IMR-90 (cell line): ENCODE results near the gene NUBPL. TPM values are rescaled to one million over a fixed set of nuclear protein-coding genes. Genes with fewer than 3 reads are reported as not detected.

Experiments used
- ATAC-seq: fragments of 200-7000 bp; cut with Tn5 transposase; 2 replicates; pipeline ENCODE4 v1.9.1; 2020; ENCODE audit warnings: low read depth, mild to moderate bottlenecking, moderate library complexity
- BruUV-seq: library from RNA; stranded (reverse); fragments of 400-500 nt; replicated peaks from 2 replicates; lab custom pipeline; 2021; lab: Mats Ljungman, UMichigan
- CTCF ChIA-PET: fragments of 300-600 bp; formaldehyde crosslinking; extraction: SDS; loops from one replicate; lab custom pipeline; 2021; ENCODE audit warnings: antibody characterized with exemption; lab: Yijun Ruan, JAX
- POLR2A ChIA-PET: fragments of 300-600 bp; sonication (Branson Sonifier 250); formaldehyde crosslinking; loops from one replicate; lab custom pipeline; 2022; ENCODE audit warnings: antibody characterized with exemption; ENCODE audit not compliant: unreplicated experiment; lab: Charles Lee
- DNase-seq: peaks from one replicate; pipeline ENCODE4 v3.0.0; 2013
- H2AFZ ChIP-seq: replicated peaks from 2 replicates; pipeline ENCODE3; 2013; ENCODE audit warnings: low read length, mild to moderate bottlenecking; ENCODE audit not compliant: poor library complexity
- H2AK5ac ChIP-seq: 2 replicates; pipeline ENCODE4 v1.6.1; 2013; ENCODE audit warnings: low read depth, low read length, inconsistent platforms
- H2AK9ac ChIP-seq: replicated peaks from 2 replicates; pipeline ENCODE3; 2013; ENCODE audit warnings: mild to moderate bottlenecking, low read depth, low read length, moderate library complexity; ENCODE audit not compliant: poor library complexity
- H2BK120ac ChIP-seq: 2 replicates; pipeline ENCODE4 v1.6.1; 2013; ENCODE audit warnings: low read depth, low read length, inconsistent platforms
- H2BK15ac ChIP-seq: 3 replicates; pipeline ENCODE4 v1.6.1; 2013; ENCODE audit warnings: low read depth, low read length, inconsistent platforms
- H2BK20ac ChIP-seq: 2 replicates; pipeline ENCODE4 v1.6.1; 2013; ENCODE audit warnings: low read depth, mild to moderate bottlenecking, inconsistent platforms, low read length, moderate library complexity
- H2BK5ac ChIP-seq: 2 replicates; pipeline ENCODE4 v1.6.1; 2013; ENCODE audit warnings: mild to moderate bottlenecking, low read depth, low read length, inconsistent platforms; ENCODE audit not compliant: poor library complexity, severe bottlenecking
- H3K14ac ChIP-seq: replicated peaks from 2 replicates; pipeline ENCODE4 v1.6.1; 2013; ENCODE audit warnings: low read depth, low read length, inconsistent platforms
- H3K18ac ChIP-seq: 2 replicates; pipeline ENCODE4 v1.6.1; 2013; ENCODE audit warnings: low read depth, low read length, control low read depth
- H3K23ac ChIP-seq: 2 replicates; pipeline ENCODE4 v1.6.1; 2013; ENCODE audit warnings: low read depth, low read length, inconsistent platforms
- H3K27ac ChIP-seq: 2 replicates; pipeline ENCODE4 v1.5.1; 2013; ENCODE audit warnings: mild to moderate bottlenecking, control low read depth, low read length; ENCODE audit not compliant: insufficient read depth
- H3K27me3 ChIP-seq: 2 replicates; pipeline ENCODE4 v1.6.1; 2013; ENCODE audit warnings: low read length; ENCODE audit not compliant: control insufficient read depth, insufficient read depth
- H3K36me3 ChIP-seq: 2 replicates; pipeline ENCODE4 v1.6.1; 2013; ENCODE audit warnings: low read length, mixed read lengths; ENCODE audit not compliant: control insufficient read depth, insufficient read depth
- H3K4ac ChIP-seq: 2 replicates; pipeline ENCODE4 v1.6.1; 2013; ENCODE audit warnings: low read depth, low read length, inconsistent platforms
- H3K4me1 ChIP-seq: 2 replicates; pipeline ENCODE4 v1.6.1; 2013; ENCODE audit warnings: low read length, mixed read lengths; ENCODE audit not compliant: control insufficient read depth, insufficient read depth
- H3K4me2 ChIP-seq: 2 replicates; pipeline ENCODE4 v1.6.1; 2013; ENCODE audit warnings: low read depth, mild to moderate bottlenecking, control low read depth, low read length, moderate library complexity
- H3K4me3 ChIP-seq: 2 replicates; pipeline ENCODE4 v1.5.1; 2013; ENCODE audit warnings: low read depth, mild to moderate bottlenecking, control low read depth, low read length, moderate library complexity; ENCODE audit not compliant: insufficient read depth
- H3K56ac ChIP-seq: 2 replicates; pipeline ENCODE4 v1.6.1; 2013; ENCODE audit warnings: low read length, inconsistent platforms; ENCODE audit not compliant: insufficient read depth; ENCODE audit errors: extremely low read depth
- H3K79me1 ChIP-seq, 2 experiments: 2 replicates each; pipeline ENCODE4 v1.6.1; 2013; ENCODE audit warnings: low read length in 2 of 2, inconsistent platforms in 1 of 2, low read depth in 1 of 2
- H3K9ac ChIP-seq: 2 replicates; pipeline ENCODE4 v1.6.1; 2013; ENCODE audit warnings: low read depth, low read length, control low read depth
- H3K9me1 ChIP-seq: 2 replicates; pipeline ENCODE4 v1.6.1; 2013; ENCODE audit warnings: low read length, inconsistent platforms; ENCODE audit not compliant: insufficient read depth
- H3K9me3 ChIP-seq: 2 replicates; pipeline ENCODE4 v1.6.1; 2013; ENCODE audit warnings: low read length; ENCODE audit not compliant: control insufficient read depth, insufficient read depth
- H4K20me1 ChIP-seq: 2 replicates; pipeline ENCODE4 v1.6.1; 2013; ENCODE audit warnings: low read length, inconsistent platforms; ENCODE audit not compliant: insufficient read depth
- H4K5ac ChIP-seq: 2 replicates; pipeline ENCODE4 v1.6.1; 2013; ENCODE audit warnings: mild to moderate bottlenecking, low read depth, low read length, control low read depth
- H4K8ac ChIP-seq, 2 experiments: 2 replicates each; pipeline ENCODE4 v1.6.1; 2013; ENCODE audit warnings: low read depth in 2 of 2, low read length in 2 of 2, control low read depth in 1 of 2, inconsistent platforms in 1 of 2
- H4K91ac ChIP-seq: 2 replicates; pipeline ENCODE4 v1.6.1; 2013; ENCODE audit warnings: low read depth, low read length, inconsistent platforms; ENCODE audit not compliant: insufficient read depth
- CEBPB ChIP-seq: IDR thresholded peaks from 2 replicates; pipeline ENCODE4 v1.6.1; 2012; ENCODE audit warnings: low read depth, low read length, improper control_type of control experiment
- CTCF ChIP-seq: conservative IDR thresholded peaks from 2 replicates; pipeline ENCODE4 v1.5.1; 2012; ENCODE audit warnings: mild to moderate bottlenecking, low read depth, low read length, improper control_type of control experiment
- ELK1 ChIP-seq: fragments of 150-350 bp; IDR thresholded peaks from 2 replicates; pipeline ENCODE4 v1.6.1; 2016; ENCODE audit warnings: low read depth, mild to moderate bottlenecking, low read length, moderate library complexity, borderline replicate concordance
- MAZ ChIP-seq: IDR thresholded peaks from 2 replicates; pipeline ENCODE4 v1.6.1; 2012; ENCODE audit warnings: low read depth, mild to moderate bottlenecking, low read length, improper control_type of control experiment, moderate library complexity, borderline replicate concordance
- MXI1 ChIP-seq: IDR thresholded peaks from 2 replicates; pipeline ENCODE4 v1.6.1; 2012; ENCODE audit warnings: low read depth, mild to moderate bottlenecking, low read length, moderate library complexity, borderline replicate concordance
- NFE2L2 ChIP-seq: fragments of 150-350 bp; IDR thresholded peaks from 2 replicates; pipeline ENCODE4 v1.6.1; 2016; ENCODE audit warnings: low read depth, mild to moderate bottlenecking, low read length
- POLR2A ChIP-seq: IDR thresholded peaks from 2 replicates; pipeline ENCODE4 v1.6.1; 2012; ENCODE audit warnings: mild to moderate bottlenecking, low read depth, low read length
- RCOR1 ChIP-seq: IDR thresholded peaks from 2 replicates; pipeline ENCODE4 v1.6.1; 2012; ENCODE audit warnings: mild to moderate bottlenecking, low read length, improper control_type of control experiment; ENCODE audit not compliant: insufficient replicate concordance
- RFX5 ChIP-seq: IDR thresholded peaks from 2 replicates; pipeline ENCODE4 v1.8.0; 2012; ENCODE audit warnings: low read depth, mild to moderate bottlenecking, low read length, moderate library complexity
- SMC3 ChIP-seq: fragments of 150-350 bp; IDR thresholded peaks from 2 replicates; pipeline ENCODE4 v1.6.1; 2016; ENCODE audit warnings: low read depth, mild to moderate bottlenecking, antibody characterized with exemption, low read length, moderate library complexity
- WGBS, 2 experiments: methylation state at CpG; one replicate each; pipeline versions ENCODE4 v1.1.5 to v1.1.7; 2013; ENCODE audit warnings: missing lambda C conversion rate in 2 of 2; ENCODE audit not compliant: insufficient read length in 1 of 2; ENCODE audit errors: extremely low coverage in 2 of 2; 5-methylcytosine and 5-hydroxymethylcytosine counted together
- dilution Hi-C: fragments of 300-500 bp; cut with HindIII; formaldehyde crosslinking; loops from one replicate; pipeline ENCODE4 v1.14.3; 2018; ENCODE audit warnings: low sequenced_read_pairs; ENCODE audit not compliant: unreplicated experiment
- in situ Hi-C: fragments of 300-500 bp; cut with MboI; formaldehyde crosslinking; loops from 3 replicates; pipeline ENCODE4 v1.14.3; 2019; ENCODE audit warnings: low sequenced_read_pairs, inconsistent platforms, mixed read lengths
- intact Hi-C: fragments of 100-400 bp; cut with micrococcal nuclease; formaldehyde crosslinking; loops from 2 replicates; pipeline ENCODE4 v1.10.0; 2022
- polyA plus RNA-seq, 3 experiments: library from polyadenylated mRNA; depleted of rRNA; stranded (reverse); fragments of >200 nt; gene quantifications; 2 replicates each; pipeline ENCODE4 v1.2.3, GENCODE V29; 2012; ENCODE audit warnings: low replicate concordance in 1 of 3
- total RNA-seq: library from RNA; depleted of rRNA; stranded (reverse); fragments of >200 nt; gene quantifications from 2 replicates; pipeline ENCODE4 v1.2.3, GENCODE V29; 2012

NUBPL gene
- total and polyA plus RNA-seq, 2 of the 4 experiments (the other 2 are of a cell fraction): 5.4 to 11.5 TPM

GRCh38 chr14:31781578-31781977 lies 220.4 kb downstream of the NUBPL start:
- no peak overlapping the region for H3K4me2 ChIP-seq
- no peak overlapping the region for H3K18ac ChIP-seq
- no peaks in the 10 kb centered on the region for H3K4me1 ChIP-seq
- no peak overlapping the region for H2BK120ac ChIP-seq
- H4K91ac ChIP-seq: no peak overlapping the region
- H3K4ac ChIP-seq: no peak overlapping the region
- H3K56ac ChIP-seq: no peak overlapping the region
- no TSS peak for BruUV-seq
- DNase-seq (no peak), ATAC-seq (no peak)
- intact Hi-C loops (no loop called here), in situ Hi-C loops (no loop called here), dilution Hi-C loops (no loop called here)
- H3K36me3 ChIP-seq: no peaks in the 10 kb centered on the region
- H3K9ac ChIP-seq: no peak overlapping the region
- H3K9me3 ChIP-seq: peaks cover 6% of the 10 kb centered on the region
- no peak overlapping the region for H2AK9ac ChIP-seq
- no peaks in the 10 kb centered on the region for H4K20me1 ChIP-seq
- no peak overlapping the region for H3K23ac ChIP-seq
- H4K8ac ChIP-seq: no peak overlapping the region
- H3K9me1 ChIP-seq: no peaks in the 10 kb centered on the region
- no peaks in the 10 kb centered on the region for H3K27me3 ChIP-seq
- CTCF ChIA-PET: no interaction called here
- no peak overlapping the region for H2BK15ac ChIP-seq
- 100% methylated on average over 1 of the region's 1 CpG; no CpG with 5 or more reads in 1 of the 2 experiments for WGBS, 2 experiments
- no peak overlapping the region for H2BK5ac ChIP-seq
- no peak overlapping the region for H3K4me3 ChIP-seq
- no peaks in the 10 kb centered on the region for H3K79me1 ChIP-seq
- POLR2A ChIA-PET: no interaction called here
- no peak overlapping the region for H2AFZ ChIP-seq
- TF ChIP-seq RCOR1: no peak
- TF ChIP-seq MAZ: no peak
- TF ChIP-seq POLR2A: no peak
- TF ChIP-seq RFX5: no peak
- TF ChIP-seq NFE2L2: no peak
- TF ChIP-seq SMC3: no peak
- no peak for TF ChIP-seq CEBPB
- TF ChIP-seq ELK1: no peak
- TF ChIP-seq CTCF: no peak
- no peak for TF ChIP-seq MXI1
- H3K27ac ChIP-seq: no peak overlapping the region
- no peak overlapping the region for H4K5ac ChIP-seq
- H2BK20ac ChIP-seq: no peak overlapping the region
- H3K14ac ChIP-seq: no peak overlapping the region
- no peak overlapping the region for H2AK5ac ChIP-seq
